Ectodermal cell (in vitro differentiated cells): Measurements from ENCODE around the gene CCSER1.
"Not testable (repeated sequence)": the region's sequence is repeated elsewhere in the genome, so short reads cannot be mapped to it uniquely, and the experiment has no call there.

ENCODE experiments used
- H3K27ac ChIP-seq: 2 replicates; pipeline ENCODE4 v1.7.0; 2013; ENCODE audit warnings: mild to moderate bottlenecking, low read depth, low read length; ENCODE audit not compliant: insufficient read depth, poor library complexity, severe bottlenecking
- H3K27me3 ChIP-seq: 2 replicates; pipeline ENCODE4 v1.7.0; 2013; ENCODE audit warnings: mild to moderate bottlenecking, low read length; ENCODE audit not compliant: insufficient read depth, control insufficient read depth, poor library complexity, severe bottlenecking
- H3K36me3 ChIP-seq: one replicate; pipeline ENCODE4 v1.7.0; 2013; ENCODE audit warnings: low read length; ENCODE audit not compliant: control insufficient read depth, insufficient read depth
- H3K4me1 ChIP-seq: one replicate; pipeline ENCODE4 v1.7.0; 2013; ENCODE audit warnings: low read length; ENCODE audit not compliant: control insufficient read depth, insufficient read depth
- H3K4me3 ChIP-seq: 2 replicates; pipeline ENCODE4 v1.7.0; 2013; ENCODE audit warnings: low read depth, low read length, control low read depth; ENCODE audit not compliant: insufficient read depth
- H3K9me3 ChIP-seq: 2 replicates; pipeline ENCODE4 v1.7.0; 2013; ENCODE audit warnings: mild to moderate bottlenecking, low read length, moderate library complexity; ENCODE audit not compliant: control insufficient read depth
- WGBS, 2 experiments: methylation state at CpG; one replicate each; pipeline ENCODE4 v1.1.7; 2013; ENCODE audit warnings: missing lambda C conversion rate in 2 of 2; 5-methylcytosine and 5-hydroxymethylcytosine counted together

Gene CCSER1

DNA sequence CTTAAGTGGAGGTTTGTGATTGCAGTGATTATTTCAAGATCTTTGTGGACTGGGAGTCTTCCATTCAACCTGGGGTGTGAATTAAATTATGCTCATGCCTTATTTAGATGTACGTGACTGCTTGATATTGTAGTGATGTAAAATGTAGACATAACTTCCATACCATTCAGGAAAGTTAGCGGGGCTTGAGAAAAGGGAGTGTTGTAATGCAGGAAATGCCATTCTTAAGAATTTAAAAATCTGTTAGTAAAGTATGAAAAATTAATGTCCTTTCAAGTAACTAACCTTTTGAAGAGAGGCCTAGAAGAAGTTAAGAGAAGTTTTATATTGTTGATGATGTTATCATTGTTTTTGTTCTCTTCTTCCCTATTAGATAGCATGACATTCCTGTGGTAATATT is 318.2 kb downstream of the CCSER1 start:
- no peak overlapping the region for H3K27ac ChIP-seq
- 95 to 100% methylated on average over 1 to 2 of the region's 2 CpGs for WGBS, 2 experiments
- no peaks in the 10 kb centered on the region for H3K36me3 ChIP-seq
- no peaks in the 10 kb centered on the region for H3K27me3 ChIP-seq
- no peaks in the 10 kb centered on the region for H3K9me3 ChIP-seq
- H3K4me1 ChIP-seq = no peaks in the 10 kb centered on the region
- no peak overlapping the region for H3K4me3 ChIP-seq

DNA sequence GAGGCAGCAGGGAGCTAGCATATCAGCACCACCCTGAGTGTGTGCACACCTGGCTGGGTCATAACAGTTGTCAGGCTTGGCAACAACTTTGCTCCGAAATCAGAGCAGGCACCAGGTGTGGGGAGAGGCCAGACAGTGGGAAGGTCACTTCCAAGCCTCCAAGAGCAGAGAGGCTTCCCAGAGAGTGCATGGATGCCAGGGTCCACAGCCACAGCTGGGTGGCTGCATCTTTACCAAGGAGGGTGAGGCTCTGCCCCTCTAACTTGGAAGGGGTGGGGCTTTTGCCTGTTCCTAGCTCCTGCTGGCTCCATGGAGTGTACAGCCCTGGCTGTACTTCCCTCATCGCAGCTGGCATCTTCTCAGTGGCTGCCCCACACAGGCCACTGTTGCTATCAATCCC is 322.4 kb downstream of the CCSER1 start:
- Histone ChIP-seq H3K27me3 (no peaks in the 10 kb centered on the region), H3K9me3 (no peaks in the 10 kb centered on the region), H3K4me1 (no peaks in the 10 kb centered on the region), H3K27ac (no peak overlapping the region), H3K36me3 (no peaks in the 10 kb centered on the region), H3K4me3 (no peak overlapping the region)
- WGBS, 2 experiments = 93 to 99% methylated on average over 2 of the region's 2 CpGs

GRCh38 chr4:90456891-90457290 is 329.7 kb downstream of the CCSER1 start:
- WGBS, 2 experiments = 90 to 91% methylated on average over 11 of the region's 11 CpGs
- H3K27me3 ChIP-seq = no peaks in the 10 kb centered on the region
- H3K27ac ChIP-seq = no peak overlapping the region

DNA sequence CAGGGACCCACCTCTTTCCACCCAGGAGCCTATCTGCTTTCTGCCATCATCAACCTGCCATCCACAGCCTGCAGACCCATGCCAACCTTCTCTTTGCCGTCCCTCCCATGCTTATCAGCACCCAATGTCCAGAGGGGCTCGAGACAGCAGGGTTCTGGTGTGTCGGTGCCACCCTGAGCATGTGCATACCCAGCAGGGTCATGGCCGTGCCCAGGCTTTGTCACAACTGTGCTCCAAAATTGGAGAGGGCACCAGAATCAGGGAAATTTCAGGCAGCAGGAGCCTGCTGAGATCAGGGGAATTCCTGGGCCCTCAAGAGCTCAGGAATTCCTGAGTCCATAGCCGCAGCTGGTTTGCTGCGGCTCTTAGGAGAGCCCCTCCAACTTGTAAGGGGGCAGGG is 330.6 kb downstream of the CCSER1 start:
- H3K27me3 ChIP-seq = no peaks in the 10 kb centered on the region
- H3K36me3 ChIP-seq = no peaks in the 10 kb centered on the region
- WGBS, 2 experiments = 91% methylated on average over 6 of the region's 6 CpGs
- H3K27ac ChIP-seq = no peak overlapping the region
- no peaks in the 10 kb centered on the region for H3K9me3 ChIP-seq
- no peaks in the 10 kb centered on the region for H3K4me1 ChIP-seq
- H3K4me3 ChIP-seq = no peak overlapping the region

More at GRCh38 chr4:90456891-90457290, 329.7 kb downstream of the CCSER1 start:
- Histone ChIP-seq H3K4me3 (no peak overlapping the region), H3K4me1 (no peaks in the 10 kb centered on the region), H3K9me3 (no peaks in the 10 kb centered on the region), H3K36me3 (no peaks in the 10 kb centered on the region)

GRCh38 chr4:90458576-90458975 is 331.4 kb downstream of the CCSER1 start:
- Histone ChIP-seq H3K4me3 (no peak overlapping the region), H3K36me3 (no peaks in the 10 kb centered on the region), H3K27me3 (no peaks in the 10 kb centered on the region), H3K27ac (no peak overlapping the region), H3K4me1 (no peaks in the 10 kb centered on the region), H3K9me3 (no peaks in the 10 kb centered on the region)
- WGBS, 2 experiments = 84 to 89% methylated on average over 2 to 3 of the region's 3 CpGs

GRCh38 chr4:90474484-90474883 is 347.3 kb downstream of the CCSER1 start:
- 81 to 87% methylated on average over 1 of the region's 1 CpG for WGBS, 2 experiments
- H3K9me3 ChIP-seq = no peaks in the 10 kb centered on the region
- H3K36me3 ChIP-seq = no peaks in the 10 kb centered on the region
- no peak overlapping the region for H3K27ac ChIP-seq
- no peaks in the 10 kb centered on the region for H3K4me1 ChIP-seq
- no peak overlapping the region for H3K4me3 ChIP-seq
- H3K27me3 ChIP-seq = no peaks in the 10 kb centered on the region

GRCh38 chr4:90476019-90476418 is 348.8 kb downstream of the CCSER1 start:
- Histone ChIP-seq H3K27ac (no peak overlapping the region), H3K4me3 (no peak overlapping the region), H3K27me3 (no peaks in the 10 kb centered on the region), H3K9me3 (no peaks in the 10 kb centered on the region), H3K4me1 (no peaks in the 10 kb centered on the region), H3K36me3 (no peaks in the 10 kb centered on the region)
- 88 to 92% methylated on average over 6 of the region's 6 CpGs for WGBS, 2 experiments

DNA sequence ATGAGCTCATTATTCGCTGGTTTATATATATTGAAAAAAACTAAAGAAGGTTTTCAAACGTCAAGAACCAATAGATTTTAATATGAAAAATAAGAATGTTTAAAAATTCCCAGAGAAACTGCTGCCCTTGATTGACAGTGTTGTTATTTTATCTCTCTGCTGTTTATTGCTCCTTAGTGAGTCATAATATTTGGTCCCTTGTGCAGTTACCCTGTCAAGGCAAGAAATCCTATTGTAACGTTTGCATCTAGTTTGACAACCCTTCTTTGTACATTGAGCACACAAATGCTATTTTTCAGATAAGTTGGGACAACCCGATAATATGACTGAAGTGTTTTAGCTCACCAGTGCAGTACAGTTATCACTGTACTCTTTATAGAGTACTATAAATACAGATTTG is 349.4 kb downstream of the CCSER1 start:
- WGBS, 2 experiments = 89 to 100% methylated on average over 2 to 4 of the region's 4 CpGs
- H3K27ac ChIP-seq = no peak overlapping the region
- H3K9me3 ChIP-seq = no peaks in the 10 kb centered on the region
- H3K4me3 ChIP-seq = no peak overlapping the region
- no peaks in the 10 kb centered on the region for H3K36me3 ChIP-seq
- H3K27me3 ChIP-seq = no peaks in the 10 kb centered on the region
- H3K4me1 ChIP-seq = no peaks in the 10 kb centered on the region

DNA sequence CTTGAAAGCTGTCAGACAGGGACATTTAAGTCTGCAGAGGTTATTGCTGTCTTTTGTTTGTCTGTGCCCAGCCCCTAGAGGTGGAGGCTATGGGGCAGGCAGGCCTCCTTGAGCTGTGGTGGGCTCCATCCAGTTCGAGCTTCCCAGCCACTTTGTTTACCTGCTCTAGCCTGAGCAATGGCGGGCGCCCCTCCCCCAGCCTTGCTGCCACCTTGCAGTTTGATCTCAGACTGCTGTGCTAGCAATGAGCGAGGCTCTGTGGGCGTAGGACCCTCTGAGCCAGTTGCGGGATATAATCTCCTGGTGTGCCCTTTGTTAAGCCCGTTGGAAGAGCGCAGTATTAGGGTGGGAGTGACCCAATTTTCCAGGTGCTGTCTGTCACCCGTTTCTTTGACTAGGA is 357.7 kb downstream of the CCSER1 start:
- not testable (repeated sequence) for H3K4me1 ChIP-seq, H3K27ac ChIP-seq, H3K36me3 ChIP-seq, H3K4me3 ChIP-seq, H3K27me3 ChIP-seq, H3K9me3 ChIP-seq
- WGBS, 2 experiments = 93 to 96% methylated on average over 9 of the region's 9 CpGs

- Histone ChIP-seq H3K4me1 (no peaks in the 10 kb centered on the region), H3K36me3 (no peaks in the 10 kb centered on the region), H3K27me3 (no peaks in the 10 kb centered on the region), H3K9me3 (no peaks in the 10 kb centered on the region), H3K27ac (no peak overlapping the region), H3K4me3 (no peak overlapping the region)
- 56 to 94% methylated on average over 1 of the region's 1 CpG for WGBS, 2 experiments
These were observed 359.2 kb downstream of the CCSER1 start for GRCh38 chr4:90486346-90486745.

DNA sequence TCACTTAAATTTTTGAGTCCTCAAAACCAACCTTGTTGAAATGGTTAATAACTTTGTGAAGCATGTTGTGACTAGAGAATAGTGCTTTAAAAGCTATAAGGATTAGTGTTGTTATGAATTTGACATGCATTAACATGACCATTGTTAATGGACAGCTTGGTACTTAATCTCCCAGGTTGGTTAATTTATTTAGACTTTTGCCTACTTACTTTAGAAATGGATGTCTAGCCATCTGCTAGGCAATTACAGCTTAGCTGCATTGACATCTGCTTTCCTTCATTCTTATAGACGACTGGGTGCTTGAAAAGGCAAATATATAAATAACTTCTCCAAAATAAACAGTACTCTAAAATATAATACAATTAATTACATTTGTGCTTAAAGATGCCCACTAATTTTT is 368.0 kb downstream of the CCSER1 start:
- H3K27me3 ChIP-seq = no peaks in the 10 kb centered on the region
- H3K4me1 ChIP-seq = no peaks in the 10 kb centered on the region
- no CpG with 5 or more reads among the region's 1 CpG for WGBS, 2 experiments
- no peak overlapping the region for H3K4me3 ChIP-seq
- no peak overlapping the region for H3K27ac ChIP-seq
- H3K9me3 ChIP-seq = no peaks in the 10 kb centered on the region
- H3K36me3 ChIP-seq = no peaks in the 10 kb centered on the region
